Left forelimb (tissue), 1 donor: ENCODE data around the gene PTPN9.
"Not testable (repeated sequence)": the region's sequence is repeated elsewhere in the genome, so short reads cannot be mapped to it uniquely, and the experiment has no call there.

Experiments
- DNase-seq: peaks from one replicate; pipeline ENCODE4 v3.0.0-alpha.2; 2018; ENCODE audit warnings: low spot score

PTPN9 gene

DNA sequence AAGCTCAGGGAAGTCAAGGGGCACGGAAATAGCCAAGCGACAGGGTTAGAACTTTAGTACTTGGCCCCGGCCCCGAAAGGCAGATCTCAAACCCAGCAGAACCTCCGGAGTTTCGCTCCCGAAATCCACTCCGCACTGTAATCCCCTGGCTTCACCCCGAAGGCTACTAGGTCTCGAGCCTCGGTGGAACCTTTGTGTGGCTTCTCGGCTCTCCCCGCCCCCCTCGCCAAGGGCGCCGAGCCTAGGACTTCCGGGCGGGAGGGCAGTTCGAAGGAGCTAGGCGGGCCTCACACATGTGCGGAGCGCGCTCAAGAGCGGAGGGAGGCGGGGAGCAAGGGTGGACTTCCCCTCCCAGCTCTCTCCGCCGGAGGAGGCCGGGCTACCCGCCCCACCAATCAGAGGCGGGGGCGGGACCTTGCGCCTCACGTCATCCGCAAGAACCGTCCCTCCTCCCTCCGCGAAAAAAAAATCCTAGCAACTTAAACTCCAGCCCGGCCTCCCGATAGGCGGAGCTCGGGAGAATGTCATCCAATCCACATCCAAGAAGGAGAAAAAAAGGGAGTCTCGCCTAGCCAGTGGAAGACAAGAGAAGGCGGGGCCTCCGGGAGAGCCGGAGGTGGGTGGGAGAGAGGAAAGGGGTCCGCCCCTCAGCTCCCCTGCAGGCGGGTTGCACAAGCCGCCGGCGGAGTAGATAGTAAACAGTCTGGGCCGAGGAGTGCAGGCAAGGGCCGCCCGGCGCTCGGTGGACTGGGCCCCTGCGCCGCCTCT is 125.2 kb downstream of the PTPN9 start:
- DNase-seq: peak; percentile 99

DNA sequence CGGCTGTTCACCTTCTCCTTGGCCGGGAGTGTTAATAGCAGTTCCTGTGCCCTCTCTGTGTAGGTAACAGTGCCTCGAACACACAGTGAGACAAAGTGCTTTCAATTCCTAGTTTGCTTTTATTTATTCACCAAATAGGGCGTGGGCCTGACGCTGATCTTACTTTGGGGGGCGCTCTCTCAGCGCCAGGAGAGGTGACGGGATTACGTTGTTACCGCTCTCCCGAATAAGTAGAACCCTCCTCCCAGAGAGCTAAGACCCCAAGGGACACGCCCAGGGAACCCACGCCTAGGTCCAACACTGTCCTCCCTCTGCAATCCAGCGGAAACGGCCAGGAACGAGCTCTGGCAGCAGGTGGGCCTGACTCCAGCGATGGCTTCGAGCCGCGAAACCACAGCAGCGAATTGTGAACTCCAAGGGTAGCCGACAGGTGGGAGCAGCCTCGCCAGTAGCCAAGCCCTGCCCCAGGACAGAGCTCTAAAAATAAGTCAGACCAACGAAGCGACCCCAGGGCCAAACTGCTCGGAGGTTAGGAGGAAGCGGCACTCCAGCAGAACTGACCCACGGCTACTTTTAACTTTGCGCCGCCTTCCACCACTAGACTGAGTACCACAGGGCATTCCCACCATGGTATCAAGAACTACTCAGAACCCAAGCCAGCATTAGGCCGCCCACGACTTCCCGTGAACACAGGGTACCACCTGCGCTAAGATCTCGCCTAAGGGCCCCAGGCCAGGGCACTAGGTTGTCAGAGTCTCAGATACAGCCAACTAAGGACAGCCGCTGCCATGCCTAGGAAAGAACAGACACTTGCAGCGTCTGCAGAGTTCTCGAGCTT is 126.0 kb downstream of the PTPN9 start:
- DNase-seq: peak; percentile 72

DNA sequence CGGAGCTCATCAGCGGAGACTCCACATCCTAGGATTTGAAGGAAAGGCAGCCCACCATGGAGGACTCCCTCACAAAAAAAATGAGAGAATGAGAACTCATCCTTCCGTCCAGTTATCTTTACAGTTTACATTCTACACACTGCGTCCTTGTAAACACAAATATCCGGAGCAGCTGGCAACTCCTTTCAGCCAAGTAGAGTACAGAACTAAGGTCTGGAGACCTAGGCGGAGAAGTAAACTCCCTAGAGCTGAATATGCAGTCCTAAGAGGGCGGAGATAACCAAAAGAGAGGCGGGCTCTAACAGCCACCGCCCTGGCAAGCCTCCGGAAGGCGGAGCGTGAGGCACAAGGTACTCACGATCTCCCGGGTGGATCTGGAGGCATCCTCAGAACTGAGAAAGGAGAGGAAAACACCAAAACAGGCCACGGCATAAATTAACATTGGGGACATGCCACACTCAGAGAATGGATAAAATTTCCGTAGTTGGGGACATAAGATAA is 126.7 kb downstream of the PTPN9 start:
- DNase-seq: peak; percentile 78

DNA sequence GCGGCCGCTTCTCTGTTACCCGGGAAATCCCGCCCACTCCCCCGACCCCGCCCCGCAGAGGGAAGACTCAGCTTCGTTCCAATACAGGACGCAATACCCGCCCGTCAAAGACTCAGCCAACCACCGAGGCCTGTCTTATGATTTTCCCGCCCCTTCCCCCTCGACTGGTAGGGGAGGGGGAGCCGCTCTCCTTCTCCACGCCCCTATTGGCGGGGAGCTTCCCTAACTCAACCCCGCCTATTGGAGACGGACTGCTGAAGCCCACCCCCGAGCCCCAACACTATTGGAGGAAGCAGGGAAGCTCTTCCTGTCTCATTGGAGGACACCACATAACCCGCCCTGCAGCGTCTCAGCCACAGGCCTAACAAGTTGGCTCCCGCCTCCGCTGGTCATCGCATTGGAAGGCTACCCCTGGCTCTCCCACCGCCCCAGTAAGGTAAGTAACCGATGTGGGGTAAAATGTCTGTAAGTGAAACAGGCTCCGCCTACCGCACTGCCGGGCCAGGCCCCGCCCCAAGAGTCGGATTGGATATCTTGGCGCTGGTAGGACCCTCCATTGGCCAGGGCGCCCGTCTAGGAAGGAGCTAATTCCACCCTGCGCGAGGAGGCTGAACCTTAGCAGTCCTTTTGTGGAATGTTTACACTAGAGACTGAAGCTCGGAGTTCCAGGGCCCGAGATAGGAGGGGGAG is 127.3 kb downstream of the PTPN9 start, which contains the start of gene SIN3A:
TSS of gene SIN3A (minus strand) at position 17 of the 690 bp plus-strand sequence. CDS start 21,315 bp downstream, outside the sequence.
- peak; percentile 100 for DNase-seq

DNA sequence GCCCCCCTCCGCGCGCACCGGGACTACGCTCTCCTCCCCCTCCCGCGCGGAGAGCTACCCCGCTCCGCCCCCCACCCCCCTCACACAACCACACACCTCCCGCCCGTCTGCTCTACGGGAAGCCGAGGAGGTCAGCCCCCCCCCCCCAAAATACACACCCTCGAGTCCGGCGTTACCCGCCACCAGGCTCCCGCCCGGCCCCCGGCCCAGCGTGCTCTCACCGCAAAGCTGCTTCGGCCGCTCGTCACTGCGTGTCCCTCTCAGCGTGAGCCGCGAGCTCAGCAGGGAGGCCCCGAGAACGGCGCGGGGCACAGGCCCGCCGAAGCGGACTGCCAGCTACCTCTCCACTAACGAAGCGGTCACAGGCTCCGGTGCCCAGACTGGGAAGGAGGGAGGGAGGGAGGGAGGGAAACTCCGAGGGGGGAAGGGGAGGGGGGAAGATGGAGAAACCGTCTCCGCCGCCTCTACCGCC is 127.9 kb downstream of the PTPN9 start:
- DNase-seq: no peak

DNA sequence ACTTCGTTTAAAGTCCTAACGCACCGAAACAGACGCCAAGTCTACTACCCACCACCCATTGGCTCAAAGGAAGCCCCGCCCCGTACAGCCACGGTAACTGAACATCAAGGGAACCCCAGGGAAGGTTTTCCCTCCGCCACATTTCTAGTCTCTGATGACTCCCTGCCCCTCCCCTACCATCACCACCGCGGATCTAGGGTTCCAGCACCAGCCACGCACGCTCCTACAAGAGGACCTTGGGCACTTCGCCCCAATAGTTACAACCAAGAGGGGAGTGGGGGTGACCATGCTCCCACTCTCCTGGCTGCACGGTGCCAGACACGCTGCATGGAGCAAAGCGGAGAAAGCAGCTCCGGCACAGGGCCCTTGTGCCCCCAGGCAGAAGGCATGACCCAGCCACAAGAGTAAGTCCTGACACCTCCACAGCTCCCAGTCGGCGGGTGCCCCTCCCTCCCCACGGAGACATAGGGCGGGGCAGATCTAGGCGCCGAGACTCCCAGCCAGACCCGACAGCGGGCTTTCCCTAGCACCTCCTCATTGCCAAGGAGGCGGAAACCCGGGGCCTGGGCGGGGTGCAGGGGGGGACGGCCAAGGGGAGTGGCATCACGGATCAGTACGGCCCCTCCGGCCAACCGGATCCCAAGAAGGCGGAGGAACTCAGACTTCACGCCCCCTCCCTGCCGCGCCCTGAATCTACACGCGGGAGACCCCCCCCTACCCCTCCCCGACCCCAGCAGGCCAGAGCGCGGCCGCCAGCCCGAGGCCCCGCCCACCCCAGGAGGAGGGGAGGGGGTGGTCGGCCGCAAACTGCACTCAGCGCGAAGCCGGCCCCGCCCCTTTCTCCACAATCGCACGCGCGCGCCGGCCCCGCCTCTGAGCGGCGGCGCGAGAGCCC is 128.6 kb downstream of the PTPN9 start:
- peak; percentile 98 for DNase-seq

DNA sequence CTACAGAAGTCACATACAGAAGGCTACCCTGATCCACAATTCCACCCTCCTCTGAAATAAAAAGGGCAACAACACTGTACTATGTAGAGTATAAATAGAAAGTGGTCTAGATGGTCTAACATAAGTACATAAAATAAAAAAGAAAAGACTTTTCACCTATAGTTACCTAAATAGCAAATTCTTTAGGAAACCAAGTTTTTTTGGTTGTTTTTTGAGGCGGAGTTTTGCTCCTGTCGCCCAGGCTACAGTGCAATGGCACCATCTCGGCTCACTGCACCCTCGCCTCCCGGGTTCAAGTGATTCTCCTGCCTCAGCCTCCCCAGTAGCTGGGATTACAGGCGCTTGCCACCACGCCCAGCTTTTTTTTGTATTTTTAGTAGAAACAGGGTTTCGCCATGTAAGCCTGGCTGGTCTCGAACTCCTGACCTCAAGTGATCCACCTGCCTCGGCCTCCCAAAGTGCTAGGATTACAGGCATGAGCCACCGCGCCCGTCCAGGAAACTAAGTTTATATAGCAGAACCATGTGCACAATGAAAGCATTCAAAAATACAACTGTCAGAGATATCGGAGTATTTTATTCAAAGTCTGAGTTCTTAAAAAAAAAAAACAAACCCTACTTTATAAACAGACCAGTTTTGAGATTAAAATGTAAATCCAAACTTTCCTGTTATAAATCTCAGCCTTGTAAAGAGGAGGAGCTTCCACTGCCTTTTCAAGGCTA is 129.4 kb downstream of the PTPN9 start:
- DNase-seq: no peak

DNA sequence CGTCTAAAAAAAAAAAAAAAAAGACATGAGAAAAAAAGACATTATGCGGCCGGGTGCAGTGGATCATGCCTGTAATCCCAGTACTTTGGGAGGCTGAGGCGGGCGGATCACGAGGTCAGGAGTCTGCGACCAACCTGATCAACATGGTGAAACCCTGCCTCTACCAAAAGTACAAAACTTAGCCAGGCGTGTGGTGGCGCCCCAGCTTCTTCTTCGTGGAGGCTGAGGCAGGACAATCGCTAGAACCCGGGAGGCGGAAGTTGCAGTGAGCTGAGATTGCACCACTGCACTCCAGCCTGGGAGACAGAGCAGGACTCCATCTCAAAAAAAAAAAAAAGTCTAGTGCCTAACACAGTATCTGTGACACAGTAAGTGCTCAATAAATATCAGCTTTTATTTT is 130.9 kb downstream of the PTPN9 start:
- DNase-seq: not testable (repeated sequence)

DNA sequence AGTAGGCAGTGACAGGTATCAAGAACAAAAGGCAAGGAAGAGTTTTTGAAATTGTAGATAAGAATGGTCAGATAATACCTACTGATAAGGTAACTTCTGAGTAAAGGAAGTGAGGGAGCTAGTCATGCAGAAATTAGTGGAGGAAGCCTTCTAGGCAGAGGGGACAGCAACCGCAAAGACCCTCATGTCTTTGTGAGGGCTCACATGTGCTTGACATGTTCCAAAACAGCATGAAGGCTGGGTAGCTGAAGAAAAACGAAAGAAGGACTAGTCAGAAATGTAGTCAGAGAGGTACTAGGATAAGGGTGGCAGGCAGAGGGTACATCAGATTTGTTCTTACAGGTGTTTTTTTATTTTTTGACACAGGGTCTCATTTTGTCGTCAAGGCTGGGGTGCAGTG is 133.0 kb downstream of the PTPN9 start:
- DNase-seq: no peak

DNA sequence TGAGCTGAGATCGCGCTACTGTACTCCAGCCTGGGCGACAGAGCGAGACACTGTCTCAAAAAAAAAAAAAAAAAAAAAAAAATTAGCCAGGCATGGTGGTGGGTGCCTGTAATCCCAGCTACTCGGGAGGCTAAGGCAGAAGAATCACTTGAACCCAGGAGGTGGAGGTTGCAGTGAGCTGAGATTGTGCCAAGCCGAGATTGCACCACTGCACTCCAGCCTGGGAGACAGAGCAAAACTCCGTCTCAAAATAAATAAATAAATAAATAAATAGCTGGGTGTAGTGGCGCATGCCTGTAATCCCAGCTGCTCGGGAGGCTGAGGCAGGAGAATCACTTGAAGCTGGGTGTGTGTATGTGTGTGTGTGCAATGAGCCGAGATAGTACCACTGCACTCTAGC is 133.8 kb downstream of the PTPN9 start:
- DNase-seq: not testable (repeated sequence)

DNA sequence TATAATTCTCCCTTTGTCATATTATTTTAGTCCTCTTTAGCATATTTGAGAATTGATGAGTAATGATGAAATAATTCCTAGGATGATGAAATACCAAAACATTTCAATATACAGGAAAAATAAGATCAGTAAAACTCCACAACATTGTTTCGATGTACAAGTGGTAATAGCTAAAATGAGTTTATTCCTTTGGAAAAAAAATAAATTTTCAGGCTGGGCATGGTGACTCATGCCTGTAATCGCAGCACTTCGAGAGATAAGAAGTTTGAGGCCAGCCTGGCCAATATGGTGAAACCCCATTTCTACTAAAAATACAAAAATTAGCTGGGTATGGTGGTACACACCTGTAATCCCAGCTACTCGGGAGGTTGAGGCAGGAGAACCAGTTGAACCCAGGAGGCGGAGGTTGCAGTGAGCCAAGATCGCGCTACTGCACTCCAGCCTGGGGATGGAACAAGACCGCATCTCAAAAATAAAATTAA is 135.1 kb downstream of the PTPN9 start:
- not testable (repeated sequence) for DNase-seq

DNA sequence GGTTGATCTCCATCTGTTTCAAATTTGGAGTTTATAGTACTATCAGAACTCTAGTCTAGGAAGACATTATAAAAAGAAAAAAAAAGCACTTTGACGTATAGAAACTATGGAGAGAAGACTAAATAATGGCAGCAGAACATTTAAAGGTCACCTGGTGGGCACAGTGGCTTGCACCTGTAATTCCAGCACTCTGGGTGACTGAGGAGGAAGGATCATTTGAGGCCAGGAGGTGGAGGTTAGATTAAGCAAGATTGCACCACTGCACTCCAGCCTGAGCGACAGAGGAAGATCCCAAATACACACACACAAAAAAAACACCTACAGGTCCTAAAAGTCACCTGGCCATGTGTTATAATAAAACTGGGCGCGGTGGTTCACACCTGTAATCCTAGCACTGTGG is 141.4 kb downstream of the PTPN9 start:
- DNase-seq: no peak

DNA sequence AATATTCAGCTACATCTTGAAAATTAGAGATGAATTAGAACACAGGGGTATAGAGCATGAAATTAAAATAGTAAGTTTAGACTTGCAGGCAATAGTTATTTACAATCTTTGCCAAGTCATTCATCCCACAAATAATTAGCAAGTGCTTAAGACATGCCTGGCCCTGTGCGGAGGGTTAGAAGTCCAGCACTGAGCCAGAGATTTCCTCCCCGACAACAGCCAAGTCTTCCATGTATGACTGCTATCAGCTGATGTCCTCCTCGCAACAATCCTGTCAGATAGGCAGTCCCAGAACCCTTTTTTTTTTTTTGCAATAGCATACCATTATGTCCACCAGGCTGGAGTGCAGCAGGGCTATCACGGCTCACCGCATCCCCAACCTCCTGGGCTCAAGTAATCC is 142.2 kb downstream of the PTPN9 start:
- no peak for DNase-seq

DNA sequence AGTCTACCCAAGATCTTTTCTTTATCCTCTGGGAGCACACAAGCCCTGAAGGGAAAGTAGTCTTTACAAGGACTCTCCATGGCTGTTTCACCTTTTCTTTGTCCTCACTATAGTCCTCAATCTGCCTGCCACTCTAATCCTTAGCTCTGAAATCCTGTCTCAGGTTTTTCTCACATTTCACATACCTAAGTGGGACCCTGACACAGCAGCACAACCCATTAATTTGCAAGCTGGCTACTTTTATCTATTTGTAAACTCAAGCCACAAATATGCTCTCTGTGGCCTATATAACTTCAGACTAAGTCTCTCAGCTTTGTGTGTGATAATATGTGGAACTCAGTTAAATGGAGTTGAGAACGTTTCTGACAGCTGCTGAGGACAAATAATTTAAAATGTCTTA is 147.4 kb downstream of the PTPN9 start:
- no peak for DNase-seq

DNA sequence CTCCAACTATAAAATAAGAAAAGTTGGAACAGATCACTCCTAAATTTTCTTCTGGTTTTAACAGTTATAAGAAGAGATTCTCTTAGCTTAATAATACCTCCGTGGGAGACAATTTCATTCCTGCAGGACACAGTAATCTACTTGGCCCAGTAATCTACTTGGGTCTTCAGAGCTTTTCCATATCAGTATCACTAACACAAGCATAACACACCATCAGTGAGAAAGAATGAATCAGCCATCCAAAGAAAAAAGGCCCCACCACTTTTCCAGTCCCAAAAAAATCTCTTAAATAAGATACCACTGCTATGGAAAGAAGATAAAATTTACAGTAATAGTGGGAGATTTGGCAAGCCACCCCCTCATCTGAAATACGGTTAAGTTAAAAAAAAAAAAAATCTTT is 147.8 kb downstream of the PTPN9 start:
- DNase-seq: no peak

DNA sequence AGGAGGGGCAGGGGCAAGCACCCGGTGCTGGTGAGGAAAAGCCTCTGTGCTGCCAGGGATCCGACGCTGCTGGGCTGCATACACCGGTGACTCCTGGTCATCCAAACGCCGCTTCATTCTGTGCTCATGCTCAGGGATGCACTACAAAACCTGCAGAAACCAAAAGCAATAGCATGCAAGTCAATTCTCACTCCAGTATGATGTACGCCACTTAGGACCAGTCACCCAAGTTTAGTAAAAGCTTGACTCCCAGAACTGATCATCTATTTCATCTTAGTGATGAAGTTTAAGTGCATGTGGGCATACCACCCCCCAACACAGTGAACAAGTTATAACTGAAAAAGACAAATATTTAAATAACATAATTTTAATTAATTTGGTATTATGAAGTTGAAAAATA is 148.9 kb downstream of the PTPN9 start:
- DNase-seq: no peak

DNA sequence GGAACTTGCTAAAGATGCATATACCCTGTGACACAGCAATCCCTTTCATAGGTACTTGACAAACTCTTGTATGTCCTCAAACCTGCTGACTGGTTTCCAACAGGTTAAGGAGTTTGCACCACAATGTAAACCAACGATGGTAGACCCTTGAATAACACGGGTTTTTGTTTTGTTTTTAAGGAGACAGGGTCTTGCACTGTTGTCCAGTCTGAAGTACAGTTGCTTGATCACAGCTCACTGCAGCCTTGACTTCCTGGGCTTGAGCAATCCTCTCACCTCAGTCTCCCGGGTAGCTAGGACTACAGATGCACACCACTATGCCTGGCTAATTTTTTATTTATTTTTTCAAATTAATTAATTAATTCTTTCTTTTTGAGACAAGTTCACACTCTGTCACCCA is 151.0 kb downstream of the PTPN9 start:
- no peak for DNase-seq

DNA sequence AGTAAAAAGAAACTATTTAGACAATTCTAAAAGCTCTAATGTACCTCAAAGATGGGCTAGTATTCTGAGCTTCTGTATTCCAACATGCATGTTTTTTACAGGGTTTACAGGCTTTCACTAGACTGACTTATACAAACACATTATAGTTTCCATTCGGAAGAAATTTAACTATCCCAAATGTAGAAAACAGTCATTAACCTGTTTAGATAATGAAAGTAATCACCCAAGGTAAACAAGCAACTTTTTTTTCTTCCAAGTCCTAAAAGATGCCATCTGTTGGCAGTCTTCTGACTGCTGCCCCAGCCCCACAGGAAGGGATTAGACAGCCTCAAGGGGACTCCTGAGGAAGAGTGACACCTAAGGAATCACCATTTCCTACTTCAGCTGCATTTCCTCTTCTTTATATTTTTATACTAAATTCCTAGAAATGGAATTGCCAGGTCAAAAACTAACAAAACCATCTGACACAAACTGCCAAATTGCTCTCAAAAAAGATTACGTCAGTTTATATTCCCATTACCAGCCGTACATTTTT is 153.1 kb downstream of the PTPN9 start:
- no peak for DNase-seq

DNA sequence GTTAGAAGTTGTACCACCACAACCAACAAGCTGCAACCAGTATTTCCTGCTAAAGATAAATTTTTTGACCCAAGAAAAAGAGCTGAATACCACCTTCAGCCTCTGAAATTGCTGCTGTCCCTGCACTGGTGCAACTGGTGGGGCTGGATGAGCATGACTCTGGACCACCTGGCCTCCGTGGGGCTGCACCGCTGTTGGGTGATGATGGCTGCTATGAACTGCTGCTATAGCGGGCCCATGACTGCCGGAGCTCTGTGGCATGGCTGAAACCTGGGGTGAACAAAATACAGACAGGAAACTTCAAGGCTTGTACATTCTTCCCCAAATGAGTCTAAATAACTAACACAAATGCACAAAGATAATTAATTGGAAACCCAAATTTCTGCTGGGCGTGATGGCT is 156.6 kb downstream of the PTPN9 start:
- no peak for DNase-seq

DNA sequence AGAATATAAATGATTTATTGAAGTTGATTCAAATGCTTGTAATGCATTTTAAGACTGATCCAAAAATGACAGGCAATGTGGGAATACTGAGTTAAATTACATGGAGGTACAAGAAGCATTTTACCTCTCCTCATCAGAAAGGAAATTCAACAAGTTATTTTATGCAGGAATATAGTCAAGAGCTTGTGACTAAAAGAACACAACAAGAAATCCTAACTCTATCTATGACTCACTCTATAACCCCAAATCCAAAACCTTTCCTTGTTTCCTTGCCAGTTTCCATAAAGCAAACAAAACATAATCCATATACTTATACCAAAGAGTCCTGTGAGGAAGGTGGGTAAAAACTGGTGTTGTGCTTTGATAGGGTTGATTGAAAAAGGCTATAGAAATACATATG is 158.4 kb downstream of the PTPN9 start:
- no peak for DNase-seq
